NCI-H1417 (cell line): ENCODE data around the gene TSN.
"Not testable (repeated sequence)": the region's sequence is repeated elsewhere in the genome, so short reads cannot be mapped to it uniquely, and the experiment has no call there.

Experiments used
- DNase-seq, 3 experiments: peaks; one replicate each; lab custom pipeline; 2025; lab: John Stamatoyannopoulos, UW

TSN gene

DNA sequence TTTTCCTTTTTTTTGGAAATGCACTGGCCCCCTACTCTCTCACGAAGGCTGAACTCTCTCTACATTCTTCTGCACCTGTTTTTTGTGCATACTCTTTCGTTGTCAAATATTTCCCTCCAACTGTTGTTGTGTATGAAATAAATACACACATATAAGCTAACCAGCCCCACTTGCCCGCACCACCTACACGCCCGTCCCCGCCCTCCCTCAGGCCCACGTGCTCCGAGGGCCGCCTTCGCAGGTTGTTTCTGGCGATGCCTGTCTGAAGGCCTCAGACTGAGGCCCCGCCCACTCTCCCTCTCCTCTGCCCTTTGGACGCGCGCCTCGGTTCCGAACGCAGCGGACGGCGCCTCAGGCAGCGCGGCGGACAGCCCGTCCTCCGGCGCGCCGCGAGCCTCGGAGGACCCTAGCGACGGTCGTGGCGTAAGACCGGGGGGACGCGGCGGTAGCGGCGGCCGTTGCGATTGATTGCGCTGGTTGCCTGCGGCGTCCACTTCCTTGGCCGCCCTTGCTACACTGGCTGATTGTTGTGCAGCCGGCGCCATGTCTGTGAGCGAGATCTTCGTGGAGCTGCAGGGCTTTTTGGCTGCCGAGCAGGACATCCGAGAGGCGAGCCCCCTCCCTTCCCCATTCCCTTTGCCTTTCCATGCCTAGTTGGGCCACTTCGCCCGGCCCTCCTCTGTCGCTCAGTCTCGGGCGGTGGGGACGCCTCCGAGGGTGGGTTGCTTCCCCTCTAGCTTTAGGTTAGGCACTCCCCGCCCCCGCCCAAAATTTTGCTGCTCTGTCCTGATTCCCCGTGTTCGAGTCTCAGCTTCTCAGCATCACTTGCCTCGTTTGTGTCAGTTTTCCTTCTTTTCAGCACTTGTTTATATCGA is at the start of gene TSN:
Gene TSN (plus strand): TSS at position 415 of the 875 bp plus-strand sequence. CDS start 129 bp downstream, at position 544.
- peak; percentile 96 to 98 (median 97) for DNase-seq

DNA sequence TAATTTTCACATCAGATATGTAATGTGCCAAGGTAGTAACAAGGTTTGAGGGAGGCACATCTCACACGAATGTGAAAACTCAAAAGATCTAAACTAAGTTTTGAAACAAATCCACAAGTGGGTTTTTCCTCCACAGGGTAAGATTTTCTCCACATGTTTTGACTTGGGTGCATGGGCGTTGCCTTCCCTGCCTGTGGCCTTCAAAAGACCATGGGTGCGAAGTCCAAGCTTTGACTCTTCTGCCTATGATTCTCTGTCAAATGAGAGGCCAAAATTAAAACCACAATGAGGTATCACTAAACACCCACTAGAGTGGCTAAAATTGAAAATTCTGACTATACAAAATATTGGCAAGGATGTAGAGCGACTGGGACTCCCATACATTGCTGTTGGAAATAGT is 49.5 kb upstream of the TSN start:
- no peak for DNase-seq

DNA sequence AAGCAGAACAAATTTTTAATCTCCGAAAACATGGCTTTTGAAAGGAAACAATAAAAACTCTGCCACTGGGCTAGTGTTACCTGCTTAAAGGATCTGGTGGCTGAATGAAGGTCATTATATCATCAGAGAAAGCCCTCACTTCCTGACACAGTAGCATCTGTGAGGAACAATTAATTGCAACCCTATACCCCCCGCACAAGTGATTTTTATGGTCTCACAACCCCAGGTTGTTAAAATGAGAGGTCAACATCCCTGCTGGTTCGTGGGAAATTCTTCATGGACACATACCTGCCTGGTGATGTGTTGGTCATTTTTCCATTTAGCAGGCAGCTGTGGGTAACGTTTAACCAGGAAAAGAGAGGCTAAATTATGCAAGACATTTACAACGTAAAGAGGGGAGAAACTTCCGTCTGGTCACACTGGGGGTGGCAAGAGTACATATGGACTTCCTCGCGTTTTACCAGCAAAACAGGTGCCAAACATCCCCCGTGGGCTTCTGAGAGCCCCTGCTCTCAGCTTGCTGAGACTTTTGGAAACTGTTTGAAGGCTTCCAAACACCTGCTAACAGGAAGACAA is 48.0 kb upstream of the TSN start:
- DNase-seq: peak in 2 of 3 experiments; percentile 49 to 75

DNA sequence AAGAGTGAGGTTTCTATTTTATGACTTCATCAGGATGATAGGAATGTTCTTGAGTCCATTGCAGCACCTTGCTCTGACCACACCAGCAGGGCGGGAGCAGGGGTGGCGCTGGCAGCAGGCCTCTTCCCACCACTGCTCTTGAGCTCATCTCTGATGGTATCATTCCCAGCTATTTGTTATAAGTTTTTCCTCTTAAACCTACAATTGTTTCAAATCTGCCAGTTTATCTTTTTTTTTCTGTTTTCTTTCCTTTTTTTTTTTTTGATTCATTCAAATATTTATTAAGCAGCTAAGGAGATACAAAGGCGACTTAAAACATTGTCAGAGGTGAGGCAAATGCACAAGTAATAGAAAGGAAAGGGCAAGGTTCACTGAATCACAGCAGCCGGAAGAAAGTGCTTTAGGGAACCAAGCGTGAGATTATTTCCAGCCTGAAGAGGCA is 47.5 kb upstream of the TSN start:
- peak in 2 of 3 experiments; percentile 49 to 70 for DNase-seq

DNA sequence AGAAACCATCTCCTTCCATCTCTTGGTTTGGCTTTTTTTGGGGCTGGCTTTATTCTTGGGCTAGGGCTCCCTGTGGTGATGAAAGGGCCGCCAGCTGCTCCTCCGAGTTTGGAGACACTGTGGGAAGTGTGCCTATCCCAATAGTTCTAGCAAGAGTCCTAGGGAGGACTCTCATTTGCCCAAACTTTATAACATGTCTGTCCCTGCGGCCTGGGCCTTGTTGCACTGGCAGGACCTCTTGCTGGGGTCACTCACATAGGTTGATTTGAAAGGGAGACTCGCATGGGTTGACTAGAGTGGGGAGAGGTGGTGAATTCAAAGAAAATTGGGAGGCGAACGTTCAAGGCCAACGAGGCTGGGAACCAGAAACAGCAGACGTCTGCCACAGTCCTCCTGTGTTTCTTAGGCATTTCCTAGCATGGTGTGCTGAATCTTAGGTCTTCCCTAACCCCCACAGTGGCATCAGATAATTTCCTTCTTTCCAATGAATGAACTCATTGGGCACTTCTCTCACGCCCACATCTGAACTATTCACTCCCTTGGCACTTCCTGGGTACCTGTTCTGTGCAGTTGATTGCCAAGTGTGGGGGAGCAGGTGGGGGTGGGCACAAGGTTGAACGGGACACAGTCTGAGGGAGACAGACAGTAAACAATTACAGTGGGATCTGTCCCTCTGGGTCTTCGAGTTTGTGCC is 45.5 kb upstream of the TSN start:
- no peak for DNase-seq

DNA sequence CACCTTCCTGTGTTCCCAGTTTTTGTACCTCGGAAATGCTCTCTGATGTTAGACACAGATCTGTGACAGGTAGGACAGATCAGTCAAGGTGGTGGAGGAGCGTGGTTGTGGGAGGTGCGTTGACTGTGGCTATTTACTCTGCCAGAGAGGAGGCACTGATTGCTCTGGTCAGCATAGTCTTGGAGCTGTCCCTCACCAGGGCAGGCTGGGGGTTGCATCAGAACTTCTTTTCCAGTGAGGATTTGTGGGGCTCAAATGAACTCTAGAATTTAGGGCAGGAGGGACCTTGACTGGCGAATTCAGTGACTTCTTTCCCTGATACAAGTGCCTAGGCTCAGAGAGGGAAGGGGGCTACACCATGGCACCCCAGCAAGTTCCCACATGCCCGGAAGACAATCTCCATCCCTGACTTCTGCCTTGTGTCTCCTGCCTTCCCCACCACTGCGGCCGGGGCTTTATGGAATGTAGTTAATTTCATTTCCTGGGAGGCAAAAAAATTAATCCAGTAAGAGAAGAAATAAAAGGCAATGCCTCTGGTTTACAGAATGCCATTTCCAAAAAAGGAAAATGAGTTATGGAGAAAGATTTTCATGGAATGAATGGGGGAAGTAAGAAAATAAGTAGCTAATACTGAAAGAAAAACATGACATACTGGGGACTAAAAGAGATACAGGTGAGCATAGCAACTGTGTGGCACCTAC is 44.8 kb upstream of the TSN start:
- no peak for DNase-seq

DNA sequence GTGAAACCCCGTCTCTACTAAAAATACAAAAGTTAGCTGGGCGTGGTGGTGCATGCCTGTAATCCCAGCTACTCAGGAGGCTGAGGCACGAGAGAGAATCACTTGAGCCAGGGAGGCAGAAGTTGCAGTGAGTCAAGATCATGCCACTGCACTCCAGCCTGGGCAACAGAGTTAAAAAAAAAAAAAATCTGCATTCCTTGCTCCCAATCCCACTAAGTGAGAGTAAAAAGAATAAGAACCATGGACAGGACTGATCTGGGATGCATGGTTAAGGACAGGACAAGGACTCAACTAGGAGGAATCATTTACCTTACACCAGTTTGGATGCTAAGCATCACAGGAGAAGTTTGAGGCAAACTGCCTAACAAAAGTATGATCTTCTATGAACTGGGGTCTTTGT is 44.0 kb upstream of the TSN start:
- not testable (repeated sequence) for DNase-seq

DNA sequence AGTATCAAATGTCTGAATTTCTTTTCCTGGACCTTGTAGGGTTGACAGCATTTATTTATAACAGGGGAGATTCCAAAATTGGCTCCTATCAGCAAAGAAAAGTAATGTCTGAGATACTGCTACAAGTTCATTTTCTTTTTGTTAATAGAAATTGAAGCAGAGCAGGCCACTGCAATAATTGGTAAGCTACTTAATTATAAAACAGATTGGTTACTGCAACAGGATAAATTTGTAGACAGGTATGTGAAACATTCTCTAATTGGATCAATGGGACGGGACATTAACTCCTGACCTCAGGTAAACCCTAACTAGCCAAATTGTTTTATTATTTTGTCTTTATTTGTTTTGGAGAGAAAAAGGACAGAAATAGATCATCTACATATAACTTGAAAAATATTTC is 39.3 kb upstream of the TSN start:
- no peak for DNase-seq

DNA sequence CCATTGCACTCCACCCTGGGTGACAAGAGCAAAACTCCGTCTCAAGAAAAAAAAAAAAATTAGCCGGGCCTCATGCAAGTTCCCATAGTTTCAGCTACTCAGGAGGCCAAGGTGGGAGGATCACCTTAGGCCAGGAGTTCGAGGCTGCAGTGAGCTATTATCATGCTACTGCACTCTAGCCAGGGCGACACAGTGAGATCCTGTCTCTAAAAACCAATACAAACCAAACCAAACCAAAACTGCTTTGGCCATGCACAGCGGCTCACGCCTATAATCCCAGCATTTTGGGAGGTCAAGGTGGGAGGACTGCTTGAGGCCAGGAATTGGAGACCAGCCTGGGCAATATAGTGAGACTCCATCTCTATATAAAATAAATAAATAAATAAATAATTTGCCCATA is 37.9 kb upstream of the TSN start:
- no peak for DNase-seq

DNA sequence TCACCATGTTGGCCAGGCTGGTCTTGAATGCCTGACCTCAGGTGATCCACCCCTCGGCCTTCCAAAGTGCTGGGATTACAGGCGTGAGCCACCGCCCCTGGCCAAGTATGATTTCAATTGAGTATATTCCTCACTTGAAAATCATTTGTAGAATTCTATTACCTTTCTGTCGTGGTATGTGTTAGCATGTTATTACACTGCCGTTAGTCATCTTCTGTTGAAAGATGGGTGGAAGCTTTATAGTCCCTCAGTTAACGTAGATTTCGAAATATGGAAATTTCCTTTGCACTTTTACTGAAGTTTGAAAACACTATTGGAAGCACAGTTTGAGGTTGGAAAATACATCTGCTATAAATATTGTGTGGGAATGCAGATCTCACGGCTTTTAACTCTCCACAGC is 33.5 kb upstream of the TSN start:
- DNase-seq: no peak

DNA sequence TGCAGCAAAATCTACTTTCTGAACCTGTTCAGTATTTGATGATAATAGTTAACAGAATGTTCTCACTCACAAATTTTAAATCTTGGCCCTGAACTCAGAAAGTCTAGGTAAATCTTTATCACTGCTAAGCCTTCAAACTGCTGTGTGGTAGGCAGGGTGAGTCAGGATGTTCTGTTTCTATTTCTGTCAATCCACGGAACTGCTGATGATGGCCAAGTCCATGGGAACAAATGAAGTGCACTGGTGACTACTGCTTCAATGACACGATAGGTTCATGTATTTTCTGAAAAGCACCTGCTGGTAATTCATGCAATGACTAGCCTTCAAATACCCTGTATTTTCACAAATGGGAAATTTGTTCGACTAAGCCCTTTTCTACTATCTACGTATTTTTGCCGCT is 33.0 kb upstream of the TSN start:
- no peak for DNase-seq

DNA sequence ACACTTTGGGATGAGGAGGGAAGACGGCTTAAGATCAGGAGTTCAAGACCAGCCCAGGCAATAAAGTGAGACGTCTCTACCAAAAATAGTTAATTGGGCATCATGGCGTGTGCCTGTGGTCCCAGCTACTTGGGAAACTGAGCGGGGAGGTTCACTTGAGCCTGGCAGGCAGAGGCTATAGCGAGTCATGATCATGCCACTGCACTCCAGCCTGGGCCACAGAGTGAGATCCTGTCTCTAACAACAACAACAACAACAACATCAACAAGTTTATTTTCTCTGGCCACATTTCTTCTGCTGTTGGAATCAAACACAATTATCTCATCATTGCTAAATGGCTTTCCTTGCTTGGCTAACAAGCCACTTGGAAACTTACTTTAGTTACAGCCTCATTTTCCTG is 32.1 kb upstream of the TSN start:
- no peak for DNase-seq

DNA sequence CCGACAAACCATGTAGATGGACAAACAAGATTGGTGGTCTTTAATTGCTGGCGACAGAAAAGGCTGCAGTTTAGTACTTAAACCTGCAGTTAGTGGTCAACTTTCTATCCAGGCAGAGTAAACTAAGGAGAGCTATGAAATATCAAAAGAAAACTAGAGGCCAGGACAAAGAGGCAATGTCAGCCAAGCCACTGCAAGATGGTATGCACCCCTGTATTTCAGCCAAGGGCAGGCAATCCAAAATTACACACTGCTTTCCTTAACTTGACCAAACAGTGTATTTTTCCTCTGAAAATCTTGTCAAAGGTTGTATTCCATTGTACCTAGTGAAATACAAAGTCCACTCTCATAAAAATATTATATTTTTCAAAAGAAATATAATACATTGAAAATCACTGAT is 28.1 kb upstream of the TSN start:
- DNase-seq: no peak

DNA sequence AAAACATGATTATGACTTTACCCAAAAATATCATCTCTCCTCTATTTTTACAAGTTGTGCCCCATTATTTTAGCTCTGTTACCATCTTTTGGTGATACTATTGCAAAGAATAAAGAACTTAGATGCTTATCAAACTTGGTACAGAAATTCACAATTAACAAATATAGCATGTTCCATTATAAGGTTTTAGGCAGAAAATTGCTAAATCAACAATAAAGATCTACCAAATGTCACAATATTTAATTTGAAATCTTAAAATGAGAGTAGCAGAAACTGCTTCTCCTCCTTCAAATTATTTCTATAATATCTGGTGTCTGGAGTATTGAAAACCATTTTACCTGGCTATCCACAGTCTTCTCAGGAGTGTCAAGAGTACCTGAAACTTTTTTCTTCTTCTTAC is 27.5 kb upstream of the TSN start:
- DNase-seq: no peak

DNA sequence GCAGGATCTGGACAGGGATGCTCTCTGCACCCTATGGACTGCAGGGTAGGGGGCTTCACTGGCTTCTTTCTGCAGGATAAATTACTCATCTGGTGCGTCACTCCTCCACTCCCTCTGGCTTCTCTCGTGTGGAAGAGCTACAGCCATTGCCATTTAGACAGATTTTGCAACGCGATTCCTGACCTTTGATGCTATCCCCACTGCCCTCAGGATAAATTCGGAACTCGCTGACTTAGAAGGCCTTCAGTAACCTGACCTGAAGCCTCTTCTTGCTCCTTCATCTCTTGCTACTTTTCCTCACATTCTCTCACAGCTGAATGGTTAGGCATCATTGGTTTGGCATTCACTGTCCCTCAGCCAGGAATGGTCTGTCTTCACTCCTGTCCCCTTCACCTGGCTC is 24.1 kb upstream of the TSN start:
- no peak for DNase-seq

DNA sequence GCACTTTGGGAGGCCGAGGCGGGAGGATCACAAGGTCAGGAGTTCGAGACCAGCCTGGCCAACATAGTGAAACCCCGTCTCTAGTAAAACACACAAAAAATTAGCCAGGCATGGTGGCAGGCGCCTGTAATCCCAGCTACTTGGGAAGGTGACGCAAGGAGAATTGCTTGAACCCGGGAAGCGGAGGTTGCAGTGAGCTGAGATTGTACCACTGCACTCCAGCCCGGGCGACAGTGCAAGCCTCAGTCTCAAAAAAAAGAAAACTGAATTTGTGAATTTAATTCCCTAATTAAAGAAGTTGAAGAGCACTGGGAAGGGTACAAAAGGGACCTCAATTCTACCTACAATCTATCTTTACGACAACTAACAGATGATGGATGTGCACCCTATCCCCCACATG is 20.9 kb upstream of the TSN start:
- DNase-seq: not testable (repeated sequence)

DNA sequence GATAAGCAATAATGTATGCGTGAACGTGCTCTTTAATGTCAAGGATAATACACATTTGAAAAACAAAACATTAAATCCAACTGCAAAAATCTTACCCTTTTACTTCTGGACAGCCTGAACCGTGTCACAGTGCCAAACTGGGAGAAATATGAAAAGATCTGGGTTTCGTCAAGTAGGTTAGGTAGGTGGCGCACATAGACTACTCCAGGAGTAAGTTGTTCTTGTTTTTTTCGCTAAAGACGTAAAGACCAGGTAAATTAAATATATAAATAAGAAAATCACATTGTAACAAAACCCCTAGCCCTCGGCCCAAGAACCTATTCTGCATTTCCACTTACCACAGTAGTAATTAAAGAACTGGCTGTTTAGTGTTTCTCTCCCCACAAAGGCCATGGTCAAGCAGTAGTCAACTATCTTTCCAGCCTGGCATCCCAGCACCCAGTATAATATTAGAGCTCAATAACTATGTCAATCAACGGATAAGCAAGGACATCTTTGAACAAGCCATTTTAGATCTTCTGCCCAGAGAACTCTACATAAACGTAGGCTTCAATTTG is 19.9 kb upstream of the TSN start:
- DNase-seq: peak in 1 of 3 experiments; percentile 40

DNA sequence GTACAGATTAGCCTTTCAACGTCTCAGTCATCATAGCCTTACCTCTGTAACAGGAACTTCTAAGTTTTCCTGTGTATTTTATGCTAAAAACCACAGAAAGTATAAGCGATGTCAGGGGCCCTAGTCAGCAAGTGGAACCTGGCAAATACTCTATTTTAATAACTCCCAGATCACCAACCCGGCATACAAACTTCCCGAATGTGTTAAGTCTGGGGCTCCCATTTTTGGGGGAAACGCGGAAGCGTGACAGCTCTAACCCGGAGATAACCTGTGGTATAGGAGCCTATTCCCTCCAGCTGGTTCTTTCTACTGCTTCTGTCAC is 19.4 kb upstream of the TSN start:
- DNase-seq: no peak

DNA sequence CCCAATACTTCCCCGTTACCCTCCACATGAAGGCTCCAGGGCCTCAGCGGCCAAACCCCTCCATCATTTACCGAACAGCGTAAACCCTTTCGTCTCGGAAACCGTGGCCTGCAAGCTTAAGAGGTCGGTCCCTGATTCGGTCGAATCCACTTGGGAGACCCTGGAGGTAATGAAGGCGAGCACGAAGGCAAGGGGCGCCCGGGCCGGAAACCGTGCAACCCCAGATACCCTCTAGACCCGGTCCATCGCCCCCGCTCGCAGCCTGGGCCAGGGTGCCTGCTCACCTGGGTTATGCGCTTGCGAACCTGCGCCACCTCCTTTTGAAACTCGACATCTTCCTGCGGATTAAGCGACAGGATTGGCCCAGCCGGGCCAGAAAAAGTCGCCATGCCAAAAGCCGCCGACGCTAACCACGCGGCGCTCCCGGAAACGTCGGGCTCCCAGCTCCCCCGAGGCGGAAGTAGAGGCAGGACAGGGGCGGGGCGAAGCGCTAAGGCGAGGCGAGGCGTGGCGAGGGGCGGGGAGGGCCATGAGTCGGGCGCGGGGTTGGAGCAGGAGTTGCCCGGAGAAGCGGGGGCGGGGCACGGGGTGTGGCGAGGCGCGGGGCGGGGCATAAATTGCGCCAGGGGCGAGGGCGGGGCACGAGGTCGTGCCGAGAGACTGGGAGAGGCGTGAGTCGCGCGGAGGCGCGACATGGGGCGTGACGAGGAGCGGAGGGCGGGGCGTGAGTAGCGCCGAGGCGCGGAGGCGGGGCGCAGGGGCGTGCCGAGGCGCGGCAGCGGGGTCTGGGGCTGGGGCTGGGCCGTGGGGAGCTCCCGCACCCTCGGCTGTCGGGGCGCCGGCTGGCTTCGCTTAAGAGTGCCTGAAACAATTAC is 18.8 kb upstream of the TSN start, which contains the start of gene NIFK:
Gene NIFK (minus strand): TSS at position 414 of the 875 bp plus-strand sequence. CDS start 25 bp downstream, at position 389.
- peak; percentile 93 to 98 (median 95) for DNase-seq

DNA sequence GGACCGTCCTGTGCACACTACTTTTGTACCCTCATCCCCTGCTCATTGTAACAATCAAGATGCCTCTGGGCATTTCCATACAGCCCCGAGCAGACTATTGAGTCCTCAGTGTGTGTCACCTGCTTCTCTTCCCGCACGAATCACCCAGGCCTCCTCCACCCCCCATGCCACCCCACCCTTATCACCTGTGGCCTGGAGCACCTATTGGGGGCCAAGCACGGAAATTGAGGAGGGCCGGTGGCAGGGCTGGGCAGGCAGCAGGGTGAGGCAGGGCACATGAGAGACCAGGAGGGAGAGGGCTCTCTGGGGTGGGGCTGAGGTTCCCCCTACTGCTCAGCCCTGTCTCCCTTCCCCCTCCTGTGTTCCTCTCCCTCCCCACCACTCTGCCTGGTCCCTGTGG is 14.5 kb upstream of the TSN start:
- no peak for DNase-seq

DNA sequence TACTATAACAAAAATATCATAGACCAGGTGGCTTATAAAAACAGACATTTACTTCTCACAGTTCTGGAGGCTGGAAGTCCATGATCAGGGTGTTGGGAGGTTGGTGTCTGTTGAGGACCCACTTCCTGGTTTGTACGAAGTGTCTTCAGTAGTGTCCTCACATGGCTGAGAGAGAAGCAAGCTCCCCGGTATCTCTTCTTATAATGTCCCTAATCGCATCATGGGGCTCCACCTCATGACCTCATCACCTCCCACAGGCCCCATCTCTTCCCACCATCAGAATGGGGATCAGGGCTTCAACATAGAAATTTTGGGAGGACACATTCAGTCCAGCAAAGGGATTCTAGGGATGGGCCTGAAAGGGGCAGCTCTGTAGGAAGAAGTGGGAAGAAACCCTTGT is 14.0 kb upstream of the TSN start:
- DNase-seq: no peak
